Esophagus muscularis mucosa (tissue), 4 donors: ENCODE results near the gene ATPAF2. TPM values are rescaled to one million over a fixed set of nuclear protein-coding genes. Genes with fewer than 3 reads are reported as not detected.

Experiments
- DNase-seq: peaks from one replicate; pipeline ENCODE4 v3.0.0-alpha.2; 2017; ENCODE audit errors: extremely low spot score
- H3K27ac ChIP-seq, 4 donors: fragments of 200-600 bp; sonication (generic); replicated peaks in 1 of 4; 1 replicate in 3 of 4; 2 replicates in 1 of 4; pipeline ENCODE4 v1.5.1; 2016 to 2019; ENCODE audit warnings: mild to moderate bottlenecking in 1 of 4
- H3K27me3 ChIP-seq, 4 donors: fragments of 200-600 bp; sonication (generic); one replicate each; pipeline versions ENCODE4 v1.5.1 to v1.6.0; 2016 to 2019
- H3K36me3 ChIP-seq, 4 donors: fragments of 200-600 bp; sonication (generic); one replicate each; pipeline ENCODE4 v1.5.1; 2016 to 2019
- H3K4me1 ChIP-seq, 4 donors: fragments of 200-600 bp; sonication (generic); one replicate each; pipeline ENCODE4 v1.5.1; 2016 to 2019
- H3K4me3 ChIP-seq, 4 donors: fragments of 200-600 bp; sonication (generic); 1 replicate in 2 of 4; 2 replicates in 2 of 4; pipeline ENCODE4 v1.5.1; 2016 to 2019; ENCODE audit warnings: mild to moderate bottlenecking in 4 of 4, moderate library complexity in 1 of 4
- H3K9me3 ChIP-seq, 4 donors: fragments of 200-600 bp; sonication (generic); 1 replicate in 3 of 4; 2 replicates in 1 of 4; pipeline ENCODE4 v1.5.1; 2016 to 2019
- EP300 ChIP-seq: sonication (generic); formaldehyde crosslinking; IDR thresholded peaks from one replicate; pipeline ENCODE4 v1.6.1; 2017; ENCODE audit warnings: antibody characterized with exemption
- POLR2A ChIP-seq: fragments of 450-650 bp; IDR thresholded peaks from one replicate; pipeline ENCODE4 v1.6.1; 2017; ENCODE audit warnings: antibody characterized with exemption, moderate library complexity, mild to moderate bottlenecking, low read depth
- POLR2AphosphoS5 ChIP-seq, 2 donors: sonication (generic); formaldehyde crosslinking; IDR thresholded peaks; one replicate each; pipeline ENCODE4 v1.6.1; 2017; ENCODE audit warnings: antibody characterized with exemption in 2 of 2
- WGBS: methylation state at CpG from one replicate; pipeline ENCODE4 v1.1.5; 2018; 5-methylcytosine and 5-hydroxymethylcytosine counted together
- intact Hi-C: fragments of 100-400 bp; cut with DNase I; formaldehyde crosslinking; loops from one replicate; pipeline ENCODE4 v1.15.1; 2023
- total RNA-seq, 4 donors: library from RNA; depleted of rRNA; stranded (reverse); fragments of >200 nt; gene quantifications; one replicate each; pipeline versions ENCODE4 v1.1.0 to v1.2.1, GENCODE V29; 2016
- TF ChIP-seq, protein P1 (sequence below), 3 experiments: fragments of 200-600 bp in 2 of 3; fragments of 450-650 bp in 1 of 3; sonication (generic) in 2 of 3; IDR thresholded peaks; one replicate each; pipeline ENCODE4 v1.5.1; 2017 to 2019; ENCODE audit warnings: antibody characterized with exemption in 3 of 3, mild to moderate bottlenecking in 2 of 3, moderate library complexity in 1 of 3

ATPAF2 gene
- total RNA-seq, 4 donors from 2014 or later = 10.4 to 26.1 (median 12.3) TPM

DNA sequence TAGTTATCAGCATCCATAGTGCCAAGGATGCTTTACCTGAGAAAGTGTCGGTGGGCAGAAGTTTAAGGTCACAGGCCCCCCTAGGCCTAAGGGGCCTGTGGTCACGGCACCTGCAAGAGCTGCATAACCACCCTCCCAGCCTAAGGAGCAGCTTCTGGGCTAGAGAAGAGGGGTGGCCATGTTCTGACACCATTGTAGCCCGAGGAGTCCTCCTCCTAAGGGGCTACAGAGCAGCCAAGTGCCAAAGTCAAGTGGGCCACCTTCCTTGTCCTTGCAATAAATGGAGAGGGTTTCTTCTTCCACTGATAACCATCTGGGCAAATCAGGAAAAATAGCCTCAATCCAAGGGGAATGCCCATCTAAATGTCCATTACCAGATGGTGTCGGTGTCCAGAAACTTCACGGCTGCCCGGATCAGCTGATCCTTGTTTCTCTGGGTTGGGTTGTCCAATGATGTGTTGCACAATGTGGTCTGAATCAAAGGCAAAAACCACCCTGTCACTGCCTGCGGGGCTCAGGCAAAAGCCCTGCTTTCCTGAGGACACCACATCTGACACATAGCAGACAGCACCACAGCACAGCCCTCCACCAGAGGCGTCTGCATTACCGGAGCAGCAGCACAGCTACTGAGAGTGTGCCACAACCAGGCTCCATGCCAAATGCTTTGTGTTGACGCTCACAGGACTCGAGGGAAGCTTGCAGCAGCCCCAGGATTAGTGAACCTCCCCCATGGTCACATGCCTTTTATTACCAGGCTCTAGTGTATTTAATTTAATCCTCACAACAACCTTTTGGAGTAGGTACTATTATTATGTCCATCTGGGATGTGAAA is 12.8 kb downstream of the ATPAF2 start:
- H3K36me3 ChIP-seq = peaks cover 0 to 53% (median 19%) of the 10 kb centered on the region in 4 donors
- no peaks in the 10 kb centered on the region for H3K27me3 ChIP-seq
- WGBS = 52% methylated on average over 5 of the region's 11 CpGs
- peaks cover 0 to 7% (median 0%) of the 10 kb centered on the region in 4 donors for H3K4me1 ChIP-seq
- no peaks in the 10 kb centered on the region for H3K9me3 ChIP-seq
- DNase-seq = no peak
- H3K4me3 ChIP-seq = no peak overlapping the region
- H3K27ac ChIP-seq = no peak overlapping the region
- TF ChIP-seq POLR2AphosphoS5 (IDR thresholded peaks at IDR 0.05) (no peak), POLR2A (no peak), EP300 (no peak)
- intact Hi-C loops = no loop called here

DNA sequence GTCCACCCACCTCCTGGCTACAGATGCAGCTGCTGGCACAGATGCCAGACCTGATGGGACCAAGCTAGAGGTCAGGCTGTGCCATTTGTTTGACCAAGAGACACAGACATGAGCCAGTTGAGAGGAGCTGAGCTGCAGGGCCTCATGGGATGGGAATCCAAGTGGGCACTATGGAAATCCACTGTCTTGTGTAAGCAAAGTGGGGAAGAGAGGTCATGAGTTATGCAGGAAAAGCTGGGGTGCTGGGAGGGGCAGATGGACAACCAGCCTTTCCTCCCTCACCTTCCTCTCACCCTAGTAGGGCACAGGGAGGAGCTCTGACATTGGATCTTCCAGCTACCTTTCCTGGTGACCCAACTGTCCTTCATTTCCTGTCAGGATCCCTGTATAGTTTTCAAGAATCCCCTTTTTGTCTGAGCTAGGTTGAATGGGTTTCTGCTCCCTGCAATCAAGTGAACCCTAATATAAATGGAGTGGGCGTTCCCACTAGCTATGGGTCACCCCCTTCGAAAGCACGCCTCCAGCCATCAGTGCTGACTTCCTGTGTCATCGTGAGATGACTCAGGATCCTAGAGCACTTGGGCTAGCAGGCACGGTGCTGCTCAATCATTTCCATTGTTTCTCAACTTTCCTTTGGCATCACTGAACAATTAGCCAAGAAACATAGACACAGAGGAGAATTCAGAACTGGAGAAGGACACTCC is 13.6 kb downstream of the ATPAF2 start:
- no peak for TF ChIP-seq POLR2A
- TF ChIP-seq EP300 = no peak
- TF ChIP-seq, protein P1, sequence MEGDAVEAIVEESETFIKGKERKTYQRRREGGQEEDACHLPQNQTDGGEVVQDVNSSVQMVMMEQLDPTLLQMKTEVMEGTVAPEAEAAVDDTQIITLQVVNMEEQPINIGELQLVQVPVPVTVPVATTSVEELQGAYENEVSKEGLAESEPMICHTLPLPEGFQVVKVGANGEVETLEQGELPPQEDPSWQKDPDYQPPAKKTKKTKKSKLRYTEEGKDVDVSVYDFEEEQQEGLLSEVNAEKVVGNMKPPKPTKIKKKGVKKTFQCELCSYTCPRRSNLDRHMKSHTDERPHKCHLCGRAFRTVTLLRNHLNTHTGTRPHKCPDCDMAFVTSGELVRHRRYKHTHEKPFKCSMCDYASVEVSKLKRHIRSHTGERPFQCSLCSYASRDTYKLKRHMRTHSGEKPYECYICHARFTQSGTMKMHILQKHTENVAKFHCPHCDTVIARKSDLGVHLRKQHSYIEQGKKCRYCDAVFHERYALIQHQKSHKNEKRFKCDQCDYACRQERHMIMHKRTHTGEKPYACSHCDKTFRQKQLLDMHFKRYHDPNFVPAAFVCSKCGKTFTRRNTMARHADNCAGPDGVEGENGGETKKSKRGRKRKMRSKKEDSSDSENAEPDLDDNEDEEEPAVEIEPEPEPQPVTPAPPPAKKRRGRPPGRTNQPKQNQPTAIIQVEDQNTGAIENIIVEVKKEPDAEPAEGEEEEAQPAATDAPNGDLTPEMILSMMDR (IDR thresholded peaks at IDR 0.05) = no peak
- no peak for TF ChIP-seq POLR2AphosphoS5 (IDR thresholded peaks at IDR 0.05)
- intact Hi-C loops = no loop called here
- no peak overlapping the region for H3K4me3 ChIP-seq
- peaks cover 0 to 7% (median 0%) of the 10 kb centered on the region in 4 donors for H3K4me1 ChIP-seq
- H3K9me3 ChIP-seq = no peaks in the 10 kb centered on the region
- WGBS = 64% methylated on average over 5 of the region's 5 CpGs
- H3K36me3 ChIP-seq = peaks cover 0 to 61% (median 23%) of the 10 kb centered on the region in 4 donors
- H3K27ac ChIP-seq = no peak overlapping the region
- H3K27me3 ChIP-seq = no peaks in the 10 kb centered on the region
- DNase-seq = no peak

- peaks cover 0 to 8% (median 3%) of the 10 kb centered on the region in 4 donors for H3K4me1 ChIP-seq
- H3K4me3 ChIP-seq = no peak overlapping the region
- intact Hi-C loops = no loop called here
- TF ChIP-seq, protein P1 (IDR thresholded peaks at IDR 0.05) = no peak
- H3K27ac ChIP-seq = no peak overlapping the region
- no peak for DNase-seq
- no peaks in the 10 kb centered on the region for H3K27me3 ChIP-seq
- 100% methylated on average over 2 of the region's 5 CpGs for WGBS
- H3K9me3 ChIP-seq = no peaks in the 10 kb centered on the region
- peaks cover 0 to 64% (median 29%) of the 10 kb centered on the region in 4 donors for H3K36me3 ChIP-seq
Observed at GRCh38 chr17:18021372-18021771, 17.6 kb downstream of the ATPAF2 start.

- intact Hi-C loops = no loop called here
- Histone ChIP-seq H3K27ac (no peak overlapping the region), H3K36me3 (peaks cover 0 to 60% (median 27%) of the 10 kb centered on the region in 4 donors), H3K4me3 (no peak overlapping the region), H3K27me3 (no peaks in the 10 kb centered on the region), H3K4me1 (peaks cover 0 to 8% (median 3%) of the 10 kb centered on the region in 4 donors), H3K9me3 (no peaks in the 10 kb centered on the region)
- TF ChIP-seq POLR2A (no peak), POLR2AphosphoS5 (IDR thresholded peaks at IDR 0.05) (no peak), EP300 (no peak)
- TF ChIP-seq, protein P1 (IDR thresholded peaks at IDR 0.05) = no peak
- 100% methylated on average over 1 of the region's 6 CpGs for WGBS
- DNase-seq = no peak
Observed at GRCh38 chr17:18020971-18021370, 18.0 kb downstream of the ATPAF2 start.

- peaks cover 10 to 61% (median 33%) of the 10 kb centered on the region in 4 donors for H3K36me3 ChIP-seq
Observed at GRCh38 chr17:18019838-18020154, 19.2 kb downstream of the ATPAF2 start.

More at GRCh38 chr17:18019838-18020154, 19.2 kb downstream of the ATPAF2 start:
- no peak for DNase-seq
- WGBS = 72% methylated on average over 2 of the region's 2 CpGs
- intact Hi-C loops = no loop called here
- no peak for TF ChIP-seq POLR2AphosphoS5 (IDR thresholded peaks at IDR 0.05)
- TF ChIP-seq POLR2A = no peak
- TF ChIP-seq, protein P1 (IDR thresholded peaks at IDR 0.05) = no peak
- TF ChIP-seq EP300 = no peak
- no peak overlapping the region for H3K27ac ChIP-seq
- peaks cover 0 to 8% (median 3%) of the 10 kb centered on the region in 4 donors for H3K4me1 ChIP-seq
- H3K9me3 ChIP-seq = no peaks in the 10 kb centered on the region
- H3K4me3 ChIP-seq = no peak overlapping the region
- no peaks in the 10 kb centered on the region for H3K27me3 ChIP-seq
